ENCODE results near the gene LANCL2.
"Not testable (repeated sequence)": the region's sequence is repeated elsewhere in the genome, so short reads cannot be mapped to it uniquely, and the experiment has no call there.

LANCL2 gene

GRCh38 chr7:55363386-55364170 is 1.6 kb upstream of the LANCL2 start:
- DNase-seq, result no peak

- peak; percentile 74 for DNase-seq
Observed at GRCh38 chr7:55365675-55366460, 731 bp downstream of the LANCL2 start.

- peak; percentile 43 for DNase-seq
Observed at GRCh38 chr7:55366461-55367070, 1.4 kb downstream of the LANCL2 start.

- no peak for DNase-seq
Observed at GRCh38 chr7:55367283-55367840, 2.2 kb downstream of the LANCL2 start.

- DNase-seq, result no peak
Observed at GRCh38 chr7:55369427-55370400, 4.6 kb downstream of the LANCL2 start.

GRCh38 chr7:55374213-55374612 is 9.1 kb downstream of the LANCL2 start:
- no peak for DNase-seq

GRCh38 chr7:55375237-55375636 is 10.1 kb downstream of the LANCL2 start:
- no peak for DNase-seq

- no peak for DNase-seq
Observed at GRCh38 chr7:55377162-55377817, 12.2 kb downstream of the LANCL2 start.

- DNase-seq, result no peak
Observed at GRCh38 chr7:55379285-55379684, 14.1 kb downstream of the LANCL2 start.

- no peak for DNase-seq
Observed at GRCh38 chr7:55381189-55381588, 16.1 kb downstream of the LANCL2 start.

GRCh38 chr7:55381696-55382095 is 16.6 kb downstream of the LANCL2 start:
- no peak for DNase-seq

- DNase-seq, result no peak
Observed at GRCh38 chr7:55382251-55382650, 17.1 kb downstream of the LANCL2 start.

- DNase-seq, result no peak
Observed at GRCh38 chr7:55386541-55386940, 21.4 kb downstream of the LANCL2 start.

- DNase-seq, result no peak
Observed at GRCh38 chr7:55387062-55387965, 22.2 kb downstream of the LANCL2 start.

GRCh38 chr7:55396233-55396785 is 31.2 kb downstream of the LANCL2 start:
- DNase-seq, result no peak

- no peak for DNase-seq
Observed at GRCh38 chr7:55397617-55398016, 32.5 kb downstream of the LANCL2 start.

- no peak for DNase-seq
Observed at GRCh38 chr7:55400191-55400590, 35.1 kb downstream of the LANCL2 start.

GRCh38 chr7:55402506-55402905 is 37.4 kb downstream of the LANCL2 start:
- DNase-seq, result not testable (repeated sequence)

GRCh38 chr7:55405856-55406541 is 40.9 kb downstream of the LANCL2 start:
- DNase-seq, result peak; percentile 17

All from NCI-H2029 treated with DMSO at 0.1 percent for 48 hours (cell line).